ENCODE results near the gene SPAG4.

SPAG4 gene

DNA sequence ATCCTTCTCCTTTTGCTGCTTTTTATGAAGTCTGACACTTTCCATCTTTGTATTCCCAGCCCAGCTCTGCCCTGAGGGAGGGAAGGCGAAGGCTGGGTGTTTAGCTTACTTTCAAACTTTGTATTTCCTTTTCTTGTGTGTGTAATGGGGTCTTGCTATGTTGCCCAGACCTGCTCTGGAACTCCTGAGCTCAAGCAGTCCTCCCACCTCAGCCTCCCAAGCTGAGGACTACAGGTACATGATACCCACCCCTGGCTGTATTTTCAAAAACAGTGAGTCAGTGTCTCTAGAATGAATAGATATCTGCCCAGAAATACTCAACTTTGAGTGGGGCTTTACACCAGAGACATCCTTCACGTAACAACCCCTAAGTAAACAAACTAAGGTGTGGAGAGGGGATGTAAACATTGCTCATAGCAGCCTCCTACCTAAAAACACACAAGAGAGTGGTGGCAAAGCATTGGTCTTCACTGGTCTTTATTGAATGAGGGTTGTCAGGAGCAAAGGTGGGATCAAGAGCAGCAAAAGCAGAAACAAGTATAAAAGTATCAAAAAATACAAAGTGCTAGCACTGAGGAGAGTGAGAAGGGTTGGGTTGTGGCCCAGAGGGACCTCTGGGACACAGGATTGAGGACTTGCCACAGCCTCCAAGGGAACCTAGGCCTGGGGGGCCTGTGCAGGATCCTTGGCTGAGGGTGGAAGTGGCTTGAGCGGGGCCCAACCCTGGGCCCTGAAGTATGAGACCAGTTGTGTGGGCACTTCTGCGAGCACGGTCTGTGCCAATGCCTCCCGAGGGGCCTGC, 10.2 kb downstream of the SPAG4 start:
- Histone ChIP-seq H2BK12ac (ENCODE audit: low read length) (no peak overlapping the region), H3K9me3 (replicated peaks in 1 of 2; ENCODE audit: control insufficient read depth in 2 of 2, insufficient read depth in 1 of 2, low read depth in 1 of 2, low read length in 2 of 2) (peaks cover 0 to 2% of the 10 kb centered on the region in 2 donors), H3K4me3 (ENCODE audit: low read length in 2 of 2) (no peak overlapping the region), H2BK15ac (ENCODE audit: low read length) (no peak overlapping the region), H3K27me3 (ENCODE audit: control insufficient read depth in 3 of 3, insufficient read depth in 3 of 3, low read depth in 1 of 3, low read length in 3 of 3) (no peaks in the 10 kb centered on the region), H3K4me2 (ENCODE audit: insufficient read depth, low read length, poor library complexity, severe bottlenecking) (no peak overlapping the region), H3K4me1 (ENCODE audit: control insufficient read depth in 2 of 2, insufficient read depth in 1 of 2, low read depth in 1 of 2, low read length in 2 of 2) (no peaks in the 10 kb centered on the region), H3K79me1 (ENCODE audit: low read depth, low read length) (peaks cover 3% of the 10 kb centered on the region), H3K9ac (ENCODE audit: low read depth, low read length, poor library complexity) (no peak overlapping the region), H3K23ac (ENCODE audit: low read depth, low read length, poor library complexity) (no peak overlapping the region), H3K27ac (replicated peaks; ENCODE audit: low read length) (no peak overlapping the region), H3K18ac (ENCODE audit: low read length) (no peak overlapping the region), H4K8ac (ENCODE audit: low read depth, low read length) (no peak overlapping the region), H3K14ac (ENCODE audit: low read length) (no peak overlapping the region), H2BK120ac (ENCODE audit: low read depth, low read length) (no peak overlapping the region), H2BK5ac (ENCODE audit: low read length) (peak overlapping the region; percentile 71), H3K36me3 (replicated peaks in 1 of 2; ENCODE audit: control insufficient read depth in 2 of 2, insufficient read depth in 2 of 2, low read length in 2 of 2) (peaks cover 39 to 81% of the 10 kb centered on the region in 2 donors), H2AK5ac (ENCODE audit: low read depth, low read length) (no peak overlapping the region), H3K4ac (ENCODE audit: low read length) (no peak overlapping the region), H4K91ac (ENCODE audit: low read depth, low read length, poor library complexity) (no peak overlapping the region), H2AFZ (ENCODE audit: low read length) (no peak overlapping the region)
- DNase-seq (ENCODE audit: low spot score), result no peak
- no CpG with 5 or more reads among the region's 6 CpGs for WGBS, 2 donors (ENCODE audit: extremely low coverage in 2 of 2, insufficient read length in 2 of 2, insufficient replicate concordance in 1 of 2)

DNA sequence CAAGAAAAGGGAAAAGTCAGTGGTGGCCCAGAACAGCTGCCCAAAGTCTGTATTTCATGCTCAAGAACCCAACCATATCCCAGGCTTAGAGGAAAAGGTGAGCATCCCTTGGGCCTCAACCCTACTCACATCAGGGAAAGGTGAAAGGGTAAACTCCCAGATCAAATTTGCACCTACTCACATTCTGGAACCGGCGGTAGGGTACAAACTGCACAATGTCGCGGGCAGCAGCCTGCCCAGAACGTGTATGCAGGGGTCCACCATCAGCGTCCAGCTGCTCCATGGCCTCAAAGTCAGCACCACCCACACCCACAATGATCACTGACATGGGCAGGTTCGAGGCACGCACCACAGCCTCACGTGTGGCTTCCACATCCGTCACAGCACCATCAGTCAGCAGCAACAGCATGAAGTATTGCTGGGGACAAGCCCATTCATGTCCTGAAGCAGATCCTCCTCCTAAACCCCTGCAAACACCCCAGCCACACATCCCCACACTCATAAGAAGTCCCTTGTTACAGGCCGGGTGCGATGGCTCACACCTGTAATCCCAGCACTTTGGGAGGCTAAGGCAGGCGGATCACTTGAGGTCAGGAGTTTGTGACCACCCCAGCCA, 10.9 kb downstream of the SPAG4 start:
- no CpG with 5 or more reads among the region's 13 CpGs for WGBS, 2 donors (ENCODE audit: extremely low coverage in 2 of 2, insufficient read length in 2 of 2, insufficient replicate concordance in 1 of 2)
- peaks cover 41 to 81% of the 10 kb centered on the region in 2 donors for H3K36me3 ChIP-seq (replicated peaks in 1 of 2; ENCODE audit: control insufficient read depth in 2 of 2, insufficient read depth in 2 of 2, low read length in 2 of 2)
- no peaks in the 10 kb centered on the region for H3K4me1 ChIP-seq (ENCODE audit: control insufficient read depth in 2 of 2, insufficient read depth in 1 of 2, low read depth in 1 of 2, low read length in 2 of 2)
- no peak overlapping the region for H2AFZ ChIP-seq (ENCODE audit: low read length)
- H3K9me3 ChIP-seq (replicated peaks in 1 of 2; ENCODE audit: control insufficient read depth in 2 of 2, insufficient read depth in 1 of 2, low read depth in 1 of 2, low read length in 2 of 2), result peaks cover 0 to 2% of the 10 kb centered on the region in 2 donors
- peak overlapping the region; percentile 41 for H2BK12ac ChIP-seq (ENCODE audit: low read length)
- H2BK15ac ChIP-seq (ENCODE audit: low read length), result no peak overlapping the region
- peak overlapping the region; percentile 44 for H3K23ac ChIP-seq (ENCODE audit: low read depth, low read length, poor library complexity)
- no peak overlapping the region for H2BK120ac ChIP-seq (ENCODE audit: low read depth, low read length)
- no peak overlapping the region for H4K8ac ChIP-seq (ENCODE audit: low read depth, low read length)
- peaks cover 3% of the 10 kb centered on the region for H3K79me1 ChIP-seq (ENCODE audit: low read depth, low read length)
- H3K4me2 ChIP-seq (ENCODE audit: insufficient read depth, low read length, poor library complexity, severe bottlenecking), result no peak overlapping the region
- no peak overlapping the region for H3K27ac ChIP-seq (replicated peaks; ENCODE audit: low read length)
- DNase-seq (ENCODE audit: low spot score), result no peak
- peak overlapping the region in 1 of 2 donors; percentile 24 for H3K4me3 ChIP-seq (ENCODE audit: low read length in 2 of 2)
- no peak overlapping the region for H3K4ac ChIP-seq (ENCODE audit: low read length)
- no peak overlapping the region for H3K18ac ChIP-seq (ENCODE audit: low read length)
- H3K14ac ChIP-seq (ENCODE audit: low read length), result no peak overlapping the region
- no peak overlapping the region for H2AK5ac ChIP-seq (ENCODE audit: low read depth, low read length)
- H4K91ac ChIP-seq (ENCODE audit: low read depth, low read length, poor library complexity), result no peak overlapping the region
- peak overlapping the region; percentile 71 for H2BK5ac ChIP-seq (ENCODE audit: low read length)
- H3K9ac ChIP-seq (ENCODE audit: low read depth, low read length, poor library complexity), result peak overlapping the region; percentile 63
- no peaks in the 10 kb centered on the region for H3K27me3 ChIP-seq (ENCODE audit: control insufficient read depth in 3 of 3, insufficient read depth in 3 of 3, low read depth in 1 of 3, low read length in 3 of 3)

DNA sequence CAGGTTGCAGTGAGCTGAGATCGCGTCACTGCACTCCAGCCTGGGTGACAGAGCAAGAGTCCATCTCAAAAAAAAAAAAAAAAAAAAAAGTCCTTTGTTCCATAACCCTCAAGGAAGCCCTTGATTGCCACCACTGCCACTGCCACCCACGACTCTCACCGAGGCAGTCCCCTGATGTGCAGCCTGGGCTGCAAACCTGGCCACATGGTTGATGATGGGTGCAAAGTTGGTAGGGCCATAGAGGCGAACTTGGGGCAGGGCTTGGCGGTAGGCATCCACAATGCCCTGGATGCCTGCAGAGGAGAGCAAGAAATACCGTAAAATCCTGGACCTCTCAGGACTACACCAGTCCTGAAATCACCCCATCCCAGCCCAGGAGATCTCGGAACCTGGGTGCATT, 11.5 kb downstream of the SPAG4 start:
- Histone ChIP-seq H3K27ac (replicated peaks; ENCODE audit: low read length) (no peak overlapping the region), H3K9ac (ENCODE audit: low read depth, low read length, poor library complexity) (no peak overlapping the region), H3K79me1 (ENCODE audit: low read depth, low read length) (peaks cover 3% of the 10 kb centered on the region), H3K4me2 (ENCODE audit: insufficient read depth, low read length, poor library complexity, severe bottlenecking) (no peak overlapping the region), H3K4me3 (ENCODE audit: low read length in 2 of 2) (no peak overlapping the region), H3K9me3 (replicated peaks in 1 of 2; ENCODE audit: control insufficient read depth in 2 of 2, insufficient read depth in 1 of 2, low read depth in 1 of 2, low read length in 2 of 2) (peaks cover 0 to 2% of the 10 kb centered on the region in 2 donors), H2AFZ (ENCODE audit: low read length) (no peak overlapping the region), H3K4me1 (ENCODE audit: control insufficient read depth in 2 of 2, insufficient read depth in 1 of 2, low read depth in 1 of 2, low read length in 2 of 2) (no peaks in the 10 kb centered on the region), H2BK120ac (ENCODE audit: low read depth, low read length) (no peak overlapping the region), H2BK15ac (ENCODE audit: low read length) (no peak overlapping the region), H3K23ac (ENCODE audit: low read depth, low read length, poor library complexity) (no peak overlapping the region), H3K36me3 (replicated peaks in 1 of 2; ENCODE audit: control insufficient read depth in 2 of 2, insufficient read depth in 2 of 2, low read length in 2 of 2) (peaks cover 46 to 81% of the 10 kb centered on the region in 2 donors), H2BK12ac (ENCODE audit: low read length) (no peak overlapping the region), H4K91ac (ENCODE audit: low read depth, low read length, poor library complexity) (no peak overlapping the region), H3K18ac (ENCODE audit: low read length) (no peak overlapping the region), H2BK5ac (ENCODE audit: low read length) (no peak overlapping the region), H2AK5ac (ENCODE audit: low read depth, low read length) (no peak overlapping the region), H3K4ac (ENCODE audit: low read length) (no peak overlapping the region), H3K14ac (ENCODE audit: low read length) (no peak overlapping the region), H3K27me3 (ENCODE audit: control insufficient read depth in 3 of 3, insufficient read depth in 3 of 3, low read depth in 1 of 3, low read length in 3 of 3) (no peaks in the 10 kb centered on the region), H4K8ac (ENCODE audit: low read depth, low read length) (no peak overlapping the region)
- DNase-seq (ENCODE audit: low spot score), result no peak
- WGBS, 2 donors (ENCODE audit: extremely low coverage in 2 of 2, insufficient read length in 2 of 2, insufficient replicate concordance in 1 of 2), result no CpG with 5 or more reads among the region's 8 CpGs

DNA sequence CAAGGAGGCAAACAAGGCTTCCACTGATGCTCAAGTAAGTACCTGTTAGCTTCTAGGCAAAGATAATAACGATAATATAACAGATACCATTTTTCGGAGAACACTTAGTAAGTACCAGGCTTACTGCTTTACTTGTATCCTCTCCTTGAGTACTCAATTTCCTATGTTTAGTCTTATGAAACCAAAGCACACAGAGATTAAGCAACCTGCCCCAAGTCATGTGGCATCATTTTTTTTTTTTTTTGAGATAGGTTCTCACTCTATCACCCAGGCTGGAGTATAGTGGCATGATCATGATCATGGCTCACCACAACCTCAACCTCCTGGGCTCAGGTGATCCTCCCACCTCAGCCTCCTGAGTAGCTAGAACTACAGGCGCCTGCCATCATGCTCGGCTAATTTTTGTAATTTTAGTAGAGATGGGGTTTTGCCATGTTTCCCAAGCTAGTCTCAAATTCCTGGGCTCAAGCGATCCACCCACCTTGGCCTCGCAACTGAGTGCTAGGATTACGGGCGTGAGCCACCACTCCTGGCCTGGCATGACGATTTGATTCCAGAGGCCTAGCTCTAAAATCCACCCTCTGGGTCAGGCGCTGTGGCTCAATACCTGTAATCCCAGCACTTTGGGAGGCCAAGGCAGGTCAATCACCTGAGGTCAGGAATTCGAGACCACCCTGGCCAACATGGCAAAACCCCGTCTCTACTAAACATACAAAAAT, 14.0 kb downstream of the SPAG4 start:
- no peak overlapping the region for H2BK5ac ChIP-seq (ENCODE audit: low read length)
- H2AFZ ChIP-seq (ENCODE audit: low read length), result no peak overlapping the region
- no peaks in the 10 kb centered on the region for H3K27me3 ChIP-seq (ENCODE audit: control insufficient read depth in 3 of 3, insufficient read depth in 3 of 3, low read depth in 1 of 3, low read length in 3 of 3)
- H3K4me3 ChIP-seq (ENCODE audit: low read length in 2 of 2), result no peak overlapping the region
- no peak for DNase-seq (ENCODE audit: low spot score)
- no peak overlapping the region for H3K23ac ChIP-seq (ENCODE audit: low read depth, low read length, poor library complexity)
- H4K91ac ChIP-seq (ENCODE audit: low read depth, low read length, poor library complexity), result no peak overlapping the region
- H3K9me3 ChIP-seq (replicated peaks in 1 of 2; ENCODE audit: control insufficient read depth in 2 of 2, insufficient read depth in 1 of 2, low read depth in 1 of 2, low read length in 2 of 2), result peaks cover 0 to 2% of the 10 kb centered on the region in 2 donors
- no peak overlapping the region for H3K18ac ChIP-seq (ENCODE audit: low read length)
- H3K4ac ChIP-seq (ENCODE audit: low read length), result no peak overlapping the region
- H3K36me3 ChIP-seq (replicated peaks in 1 of 2; ENCODE audit: control insufficient read depth in 2 of 2, insufficient read depth in 2 of 2, low read length in 2 of 2), result peaks cover 53 to 86% of the 10 kb centered on the region in 2 donors
- peaks cover 9% of the 10 kb centered on the region for H3K79me1 ChIP-seq (ENCODE audit: low read depth, low read length)
- H2BK15ac ChIP-seq (ENCODE audit: low read length), result no peak overlapping the region
- no peaks in the 10 kb centered on the region for H3K4me1 ChIP-seq (ENCODE audit: control insufficient read depth in 2 of 2, insufficient read depth in 1 of 2, low read depth in 1 of 2, low read length in 2 of 2)
- H4K8ac ChIP-seq (ENCODE audit: low read depth, low read length), result no peak overlapping the region
- no peak overlapping the region for H2AK5ac ChIP-seq (ENCODE audit: low read depth, low read length)
- H3K27ac ChIP-seq (replicated peaks; ENCODE audit: low read length), result no peak overlapping the region
- H2BK12ac ChIP-seq (ENCODE audit: low read length), result no peak overlapping the region
- WGBS, 2 donors (ENCODE audit: extremely low coverage in 2 of 2, insufficient read length in 2 of 2, insufficient replicate concordance in 1 of 2), result no CpG with 5 or more reads among the region's 12 CpGs
- H2BK120ac ChIP-seq (ENCODE audit: low read depth, low read length), result no peak overlapping the region
- no peak overlapping the region for H3K14ac ChIP-seq (ENCODE audit: low read length)
- H3K9ac ChIP-seq (ENCODE audit: low read depth, low read length, poor library complexity), result no peak overlapping the region
- H3K4me2 ChIP-seq (ENCODE audit: insufficient read depth, low read length, poor library complexity, severe bottlenecking), result no peak overlapping the region

All from neuronal stem cell (in vitro differentiated cells).